HG02759 (cell line): ENCODE results near the gene ELOVL4.
A peak's percentile ranks its signal among the peaks of the same experiment; 100 is the strongest.

Experiments
- ATAC-seq: cut with Tn5 transposase; IDR thresholded peaks from one replicate; pipeline ENCODE4 v1.9.1; 2021; ENCODE audit warnings: mild to moderate bottlenecking, moderate library complexity; ENCODE audit not compliant: unreplicated experiment

ELOVL4 gene

DNA sequence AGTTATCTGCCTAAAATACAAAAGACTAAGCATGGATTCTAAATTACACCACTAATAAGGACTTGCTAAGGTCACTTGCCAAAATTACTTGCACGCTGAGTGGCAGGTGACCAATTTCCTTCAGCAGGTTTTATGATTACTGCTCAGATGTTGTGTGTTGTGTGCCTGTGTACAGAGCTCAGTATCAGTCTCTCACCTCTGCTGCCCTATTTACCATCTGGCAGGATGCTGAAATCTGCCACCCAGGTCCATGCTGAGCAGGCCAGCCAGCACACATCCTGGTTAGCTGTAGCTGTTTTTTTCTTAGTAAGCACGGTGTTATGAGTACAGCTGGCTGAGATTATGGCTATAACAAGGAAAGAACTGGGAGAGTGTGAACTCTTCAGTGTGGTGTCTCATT lies 34.0 kb downstream of the ELOVL4 start:
- ATAC-seq = no peak

- ATAC-seq = no peak
Observed at GRCh38 chr6:79911992-79912391, 35.4 kb downstream of the ELOVL4 start.

DNA sequence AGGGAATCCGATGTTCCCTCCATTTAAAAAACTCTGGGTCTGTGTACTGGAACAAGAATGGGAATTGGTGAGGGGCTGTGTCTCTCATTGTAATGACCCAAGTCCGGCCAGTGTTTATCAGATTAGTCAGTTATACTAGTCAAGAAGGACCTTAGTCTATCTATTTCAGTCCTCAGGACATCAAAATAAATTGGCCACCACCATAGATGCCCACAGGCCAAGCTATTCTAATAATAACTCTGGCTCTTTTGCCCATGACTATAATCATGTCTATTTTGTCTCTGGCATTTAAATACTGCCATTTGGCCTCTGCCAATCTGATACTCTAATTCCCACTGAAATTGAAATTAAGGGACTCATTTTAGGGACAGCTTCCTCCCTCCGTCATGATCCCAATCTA lies 37.8 kb downstream of the ELOVL4 start:
- ATAC-seq = no peak

- ATAC-seq = no peak
Observed at GRCh38 chr6:79902046-79902445, 45.3 kb downstream of the ELOVL4 start.

GRCh38 chr6:79898076-79898475 lies 49.3 kb downstream of the ELOVL4 start:
- ATAC-seq = no peak

DNA sequence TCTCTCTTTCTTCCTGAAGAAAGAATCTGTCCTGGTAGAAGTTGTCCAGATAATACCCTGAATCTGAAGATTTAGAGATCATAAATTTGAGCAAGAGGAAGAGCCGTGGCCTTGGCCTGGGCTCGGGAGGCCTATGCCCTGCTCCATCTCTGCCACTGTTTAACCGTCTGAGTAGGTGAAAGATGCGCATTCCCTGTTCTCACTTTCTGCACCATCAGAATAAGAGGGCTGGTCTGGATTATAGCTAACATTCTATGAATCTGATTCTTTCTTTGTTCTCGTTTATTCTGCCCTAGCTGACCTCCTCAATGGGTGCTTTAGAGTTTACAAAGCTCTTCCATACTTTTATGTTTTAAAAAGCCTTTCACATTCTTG lies 51.3 kb downstream of the ELOVL4 start:
- ATAC-seq = no peak

DNA sequence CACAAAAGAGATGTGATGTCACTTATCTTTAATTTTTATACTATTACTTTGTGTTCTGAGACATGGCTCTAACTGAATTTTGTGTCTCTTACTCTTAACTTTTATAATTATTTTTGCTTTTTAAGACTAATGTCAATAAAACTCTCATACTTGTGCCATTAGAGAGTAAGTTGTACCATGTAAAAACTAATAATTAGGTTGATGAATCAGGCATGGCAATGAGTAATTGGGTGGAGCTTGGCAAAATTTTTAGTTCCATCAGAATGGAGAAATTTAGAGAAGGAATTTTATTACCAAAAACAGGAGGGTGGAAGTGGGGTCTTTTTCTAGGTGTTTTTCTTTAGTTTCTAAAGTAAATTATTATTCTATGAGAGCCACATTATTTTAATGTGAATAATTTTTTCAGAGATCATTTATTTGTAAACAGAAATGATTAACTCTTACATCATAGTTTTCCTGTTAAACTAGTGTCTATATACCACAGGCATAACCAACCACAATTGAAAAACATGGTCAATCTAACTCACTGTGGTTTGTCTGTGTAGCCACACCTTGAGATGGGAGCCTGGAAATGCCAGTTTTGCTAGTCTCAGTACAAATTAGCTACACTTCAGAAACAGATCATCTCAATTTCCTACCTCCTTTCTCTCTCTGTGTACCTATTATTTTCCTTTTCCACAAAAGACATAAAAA lies 51.8 kb downstream of the ELOVL4 start:
- ATAC-seq = no peak

DNA sequence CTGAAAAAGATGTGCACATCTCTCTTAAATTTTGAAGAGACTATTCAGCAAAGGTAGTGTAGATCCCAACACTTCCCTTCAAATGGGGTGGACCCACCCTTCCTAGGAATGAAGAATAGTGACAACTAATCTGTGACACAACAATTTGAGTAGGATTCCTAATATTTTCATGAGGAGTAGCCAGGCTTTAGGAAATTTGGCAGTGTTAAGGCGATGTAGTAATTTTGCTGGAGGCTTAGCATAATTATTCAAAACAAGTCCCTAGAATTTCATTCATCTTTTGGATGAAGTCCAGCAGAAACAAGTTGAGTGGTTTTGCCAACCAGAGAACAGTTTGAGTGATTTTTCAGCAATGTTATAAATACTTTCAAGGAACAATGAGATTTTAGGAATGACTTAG lies 52.4 kb downstream of the ELOVL4 start:
- no peak for ATAC-seq

GRCh38 chr6:79888587-79888986 lies 58.8 kb downstream of the ELOVL4 start:
- ATAC-seq = no peak

- no peak for ATAC-seq
Observed at GRCh38 chr6:79878142-79878748, 69.1 kb downstream of the ELOVL4 start.

- ATAC-seq = no peak
Observed at GRCh38 chr6:79874531-79875134, 72.7 kb downstream of the ELOVL4 start.

DNA sequence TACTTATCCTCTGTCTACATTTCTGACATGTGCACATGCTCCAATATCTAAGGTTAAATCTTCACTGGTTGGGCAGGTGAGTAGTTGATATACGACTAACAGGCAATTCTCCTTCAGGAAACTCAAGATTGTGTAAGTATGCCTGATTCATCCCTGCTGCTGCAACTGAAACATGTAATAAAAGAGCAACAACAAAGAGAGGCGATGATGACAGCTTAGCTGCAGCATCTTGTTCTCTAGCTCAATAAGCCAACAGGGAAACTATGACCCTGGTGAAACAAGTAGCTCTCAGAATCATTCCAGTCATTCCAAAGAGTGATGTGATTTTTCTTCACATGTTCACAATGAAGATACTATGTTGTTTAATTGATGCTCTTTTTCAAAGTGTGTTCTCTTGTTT lies 74.4 kb downstream of the ELOVL4 start:
- ATAC-seq = no peak

- ATAC-seq = no peak
Observed at GRCh38 chr6:79872303-79872702, 75.0 kb downstream of the ELOVL4 start.

GRCh38 chr6:79869600-79870084 lies 77.7 kb downstream of the ELOVL4 start:
- ATAC-seq = peak; percentile 100

- ATAC-seq = no peak
Observed at GRCh38 chr6:79869184-79869583, 78.2 kb downstream of the ELOVL4 start.

DNA sequence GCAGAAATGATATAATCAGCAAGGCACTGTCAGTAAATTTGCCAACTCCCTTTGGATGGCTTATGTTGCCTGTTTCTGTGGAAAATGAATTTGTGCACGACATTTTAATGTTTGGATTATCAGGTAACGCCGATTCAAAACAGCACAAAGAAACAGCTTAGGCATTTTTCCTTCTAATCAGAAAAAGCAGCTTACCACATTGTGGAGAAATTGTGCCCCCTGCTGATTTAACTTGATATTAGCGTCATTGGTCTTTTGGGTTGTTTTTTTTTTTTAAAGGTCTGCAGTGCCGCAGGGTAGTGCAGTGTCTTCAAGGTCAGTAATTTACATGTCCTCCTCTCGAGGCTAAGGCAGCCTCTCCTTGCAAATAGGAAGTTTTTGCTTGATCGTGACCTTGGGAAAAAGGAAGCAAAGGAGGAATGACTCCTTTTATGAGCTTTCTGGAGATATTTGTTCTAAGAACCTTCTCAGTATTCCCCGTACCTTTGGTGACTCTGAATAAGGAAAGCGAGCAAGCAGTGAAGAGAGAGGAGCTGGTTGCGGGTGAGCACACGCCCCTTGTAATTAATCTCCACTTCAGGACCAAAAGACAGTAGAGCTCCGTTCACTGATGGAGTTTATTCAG lies 79.1 kb downstream of the ELOVL4 start:
- ATAC-seq = no peak
